Esophagus muscularis mucosa (tissue), 3 donors: ENCODE data around the gene TATDN2.

ENCODE experiments used
- CTCF ChIP-seq, 3 experiments: fragments of 200-600 bp in 2 of 3; fragments of 450-650 bp in 1 of 3; sonication (generic) in 2 of 3; IDR thresholded peaks; one replicate each; pipeline ENCODE4 v1.5.1; 2017 to 2019; ENCODE audit warnings: antibody characterized with exemption in 3 of 3, mild to moderate bottlenecking in 2 of 3, moderate library complexity in 1 of 3
- POLR2A ChIP-seq: fragments of 450-650 bp; IDR thresholded peaks from one replicate; pipeline ENCODE4 v1.6.1; 2017; ENCODE audit warnings: antibody characterized with exemption, moderate library complexity, mild to moderate bottlenecking, low read depth
- POLR2AphosphoS5 ChIP-seq, 2 donors: sonication (generic); formaldehyde crosslinking; IDR thresholded peaks; one replicate each; pipeline ENCODE4 v1.6.1; 2017; ENCODE audit warnings: antibody characterized with exemption in 2 of 2

DNA sequence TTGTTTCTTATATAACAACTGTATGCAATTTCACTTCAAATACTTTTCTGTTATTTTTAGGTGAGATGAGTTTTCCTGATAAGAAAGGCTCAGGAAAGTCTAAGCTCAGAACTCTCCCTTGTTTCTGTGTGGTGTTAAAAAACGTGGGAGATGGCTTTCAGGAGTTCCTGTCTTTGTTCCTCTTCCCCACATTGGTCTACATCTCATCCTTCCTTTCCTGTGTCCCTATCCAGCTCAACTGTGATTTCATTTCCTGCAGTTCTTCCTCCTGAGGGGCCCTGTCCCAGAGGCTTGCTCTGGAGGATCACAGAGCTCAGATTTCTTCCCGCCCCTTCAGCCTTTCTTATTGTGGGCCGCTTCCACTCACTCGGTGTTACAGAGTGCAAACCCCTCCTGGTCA lies 61.5 kb downstream of the TATDN2 start:
- TF ChIP-seq POLR2AphosphoS5 (IDR thresholded peaks at IDR 0.05) (no peak), CTCF (IDR thresholded peaks at IDR 0.05) (no peak), POLR2A (no peak)
